AG09309 (cell line): Measurements from ENCODE around the gene FNDC3B.

ENCODE experiments used
- DNase-seq: peaks from one replicate; pipeline ENCODE4 v3.0.0-alpha.2; 2010; ENCODE audit warnings: low read depth
- H3K4me3 ChIP-seq: 2 replicates; pipeline ENCODE4 v1.5.1; 2011; ENCODE audit warnings: mild to moderate bottlenecking, low read depth, low read length, moderate library complexity; ENCODE audit not compliant: control insufficient read depth
- CTCF ChIP-seq: IDR thresholded peaks from 2 replicates; pipeline ENCODE4 v1.5.1; 2011; ENCODE audit warnings: mild to moderate bottlenecking, low read depth, low read length, inconsistent platforms; ENCODE audit not compliant: insufficient read depth, control insufficient read depth; ENCODE audit errors: missing control alignments

Gene FNDC3B

GRCh38 chr3:172082269-172082668 is 42.9 kb downstream of the FNDC3B start:
- TF ChIP-seq CTCF: no peak
- peak; percentile 97 for DNase-seq
- H3K4me3 ChIP-seq: no peak overlapping the region

- no peak for TF ChIP-seq CTCF
- DNase-seq: no peak
- no peak overlapping the region for H3K4me3 ChIP-seq
Measured at GRCh38 chr3:172082820-172083513, 43.6 kb downstream of the FNDC3B start.

DNA sequence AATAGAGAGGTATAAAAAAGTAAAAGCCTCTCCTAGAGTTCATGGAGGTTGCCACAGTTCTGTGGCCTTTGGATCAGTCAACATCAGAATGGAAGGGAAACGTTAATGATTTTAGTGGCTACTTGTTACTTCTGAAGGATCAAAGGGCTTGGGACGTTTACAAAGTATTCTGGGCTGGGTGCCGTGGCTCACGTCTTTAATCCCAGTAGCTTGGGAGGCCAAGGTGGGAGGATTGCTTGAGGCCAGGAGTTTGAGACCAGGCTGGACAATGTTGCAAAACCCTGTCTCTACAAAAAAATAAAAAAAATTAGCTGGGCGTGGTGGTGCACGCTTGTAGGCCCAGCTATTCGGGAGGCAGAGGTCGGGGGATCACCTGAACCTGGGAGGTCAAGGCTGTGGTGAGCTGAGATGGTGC is 44.6 kb downstream of the FNDC3B start:
- DNase-seq: no peak
- no peak for TF ChIP-seq CTCF
- no peak overlapping the region for H3K4me3 ChIP-seq

DNA sequence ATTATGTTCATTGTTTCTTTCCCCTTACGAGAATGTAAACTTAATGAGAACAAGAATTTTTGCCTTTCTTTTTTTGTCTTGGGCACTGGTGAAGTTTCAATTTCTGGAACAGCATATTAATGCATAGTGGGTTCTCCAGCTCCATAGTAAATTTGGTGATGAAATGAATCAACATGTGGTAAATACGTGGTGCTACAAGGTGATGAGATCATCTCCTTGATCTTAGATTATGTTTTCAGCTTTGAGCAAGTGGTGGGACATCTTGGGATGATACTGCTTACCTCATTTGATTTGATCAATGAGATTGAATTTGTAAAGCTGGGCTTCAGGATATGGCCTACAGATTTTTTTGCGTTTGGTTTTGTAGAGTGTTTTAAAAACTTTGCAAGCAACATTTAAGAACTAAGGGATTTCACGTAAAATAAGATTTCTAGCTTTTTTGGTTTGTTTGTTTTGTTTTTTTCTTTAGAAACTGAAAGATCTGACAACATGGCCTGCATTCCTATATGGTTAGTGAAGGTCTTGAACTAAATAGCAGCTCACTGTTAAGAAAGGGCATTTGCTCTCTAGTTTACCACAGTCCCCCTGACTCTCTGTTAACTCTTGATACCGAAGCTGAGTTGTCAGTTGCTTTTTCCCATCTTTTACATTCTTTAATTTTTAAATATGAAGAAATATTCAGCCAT is 45.6 kb downstream of the FNDC3B start:
- no peak for TF ChIP-seq CTCF
- H3K4me3 ChIP-seq: no peak overlapping the region
- no peak for DNase-seq

- TF ChIP-seq CTCF: no peak
- no peak overlapping the region for H3K4me3 ChIP-seq
- DNase-seq: no peak
Measured at GRCh38 chr3:172085557-172085895, 46.1 kb downstream of the FNDC3B start.

DNA sequence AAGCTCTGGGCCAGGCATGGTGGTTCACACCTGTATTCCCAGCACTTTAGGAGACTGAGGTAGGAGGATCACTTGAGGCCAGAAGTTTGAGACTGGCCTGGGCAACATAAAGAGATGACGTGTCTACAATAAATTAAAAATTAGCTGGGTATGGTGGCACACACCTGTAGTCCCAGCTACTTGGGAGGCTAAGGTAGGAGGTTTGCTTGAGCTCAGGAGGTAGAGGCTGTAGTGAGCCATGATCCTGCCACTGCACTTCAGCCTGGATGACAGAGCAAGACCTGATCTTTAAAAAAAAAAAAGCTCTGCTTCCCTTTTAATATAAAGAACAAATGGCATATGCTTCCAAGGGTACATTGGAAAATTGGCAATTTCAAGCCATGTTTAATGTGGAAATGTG is 46.7 kb downstream of the FNDC3B start:
- TF ChIP-seq CTCF: no peak
- H3K4me3 ChIP-seq: no peak overlapping the region
- no peak for DNase-seq
